22Rv1 (cell line): ENCODE results near the gene APOL2.

Experiments used
- ZFX ChIP-seq: fragments of 450-650 bp; IDR thresholded peaks from 2 replicates; pipeline ENCODE4 v1.6.1; 2017; ENCODE audit warnings: antibody characterized with exemption, borderline replicate concordance
- TF ChIP-seq, protein P1 (sequence below): fragments of 450-650 bp; IDR thresholded peaks from 2 replicates; pipeline ENCODE4 v1.5.1; 2017; ENCODE audit warnings: mild to moderate bottlenecking

- TF ChIP-seq, protein P1, sequence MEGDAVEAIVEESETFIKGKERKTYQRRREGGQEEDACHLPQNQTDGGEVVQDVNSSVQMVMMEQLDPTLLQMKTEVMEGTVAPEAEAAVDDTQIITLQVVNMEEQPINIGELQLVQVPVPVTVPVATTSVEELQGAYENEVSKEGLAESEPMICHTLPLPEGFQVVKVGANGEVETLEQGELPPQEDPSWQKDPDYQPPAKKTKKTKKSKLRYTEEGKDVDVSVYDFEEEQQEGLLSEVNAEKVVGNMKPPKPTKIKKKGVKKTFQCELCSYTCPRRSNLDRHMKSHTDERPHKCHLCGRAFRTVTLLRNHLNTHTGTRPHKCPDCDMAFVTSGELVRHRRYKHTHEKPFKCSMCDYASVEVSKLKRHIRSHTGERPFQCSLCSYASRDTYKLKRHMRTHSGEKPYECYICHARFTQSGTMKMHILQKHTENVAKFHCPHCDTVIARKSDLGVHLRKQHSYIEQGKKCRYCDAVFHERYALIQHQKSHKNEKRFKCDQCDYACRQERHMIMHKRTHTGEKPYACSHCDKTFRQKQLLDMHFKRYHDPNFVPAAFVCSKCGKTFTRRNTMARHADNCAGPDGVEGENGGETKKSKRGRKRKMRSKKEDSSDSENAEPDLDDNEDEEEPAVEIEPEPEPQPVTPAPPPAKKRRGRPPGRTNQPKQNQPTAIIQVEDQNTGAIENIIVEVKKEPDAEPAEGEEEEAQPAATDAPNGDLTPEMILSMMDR: no peak
- no peak for TF ChIP-seq ZFX
Observed at GRCh38 chr22:36279219-36279666, 39.9 kb upstream of the APOL2 start.
